ENCODE measurements around the gene ZBTB46. TPM values are rescaled to one million over a fixed set of nuclear protein-coding genes. Genes with fewer than 3 reads are reported as not detected.
A peak's percentile ranks its signal among the peaks of the same experiment; 100 is the strongest.

The ZBTB46 gene
- total RNA-seq, 1 donor from 2014 or later: 0.58 TPM

DNA sequence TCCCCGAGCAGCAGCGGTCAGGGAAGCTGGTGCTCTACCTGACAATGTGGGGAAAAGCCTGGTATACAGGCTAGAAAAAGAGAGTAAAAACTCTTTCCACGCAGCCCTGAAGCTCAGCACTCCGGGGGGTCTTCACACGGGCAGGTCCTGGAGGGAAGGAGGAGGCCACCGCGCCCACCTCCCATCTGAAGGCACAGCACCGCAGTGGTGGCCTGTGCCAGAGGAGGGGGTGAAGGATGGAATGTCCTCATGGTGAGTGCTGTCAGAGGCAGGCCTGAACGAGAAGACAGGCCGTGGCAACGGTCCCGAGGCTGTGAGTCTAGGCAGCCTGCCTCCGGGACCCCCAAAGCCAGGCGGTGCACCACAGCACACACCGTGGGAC is 85.6 kb downstream of the ZBTB46 start:
- TF ChIP-seq, protein P1, sequence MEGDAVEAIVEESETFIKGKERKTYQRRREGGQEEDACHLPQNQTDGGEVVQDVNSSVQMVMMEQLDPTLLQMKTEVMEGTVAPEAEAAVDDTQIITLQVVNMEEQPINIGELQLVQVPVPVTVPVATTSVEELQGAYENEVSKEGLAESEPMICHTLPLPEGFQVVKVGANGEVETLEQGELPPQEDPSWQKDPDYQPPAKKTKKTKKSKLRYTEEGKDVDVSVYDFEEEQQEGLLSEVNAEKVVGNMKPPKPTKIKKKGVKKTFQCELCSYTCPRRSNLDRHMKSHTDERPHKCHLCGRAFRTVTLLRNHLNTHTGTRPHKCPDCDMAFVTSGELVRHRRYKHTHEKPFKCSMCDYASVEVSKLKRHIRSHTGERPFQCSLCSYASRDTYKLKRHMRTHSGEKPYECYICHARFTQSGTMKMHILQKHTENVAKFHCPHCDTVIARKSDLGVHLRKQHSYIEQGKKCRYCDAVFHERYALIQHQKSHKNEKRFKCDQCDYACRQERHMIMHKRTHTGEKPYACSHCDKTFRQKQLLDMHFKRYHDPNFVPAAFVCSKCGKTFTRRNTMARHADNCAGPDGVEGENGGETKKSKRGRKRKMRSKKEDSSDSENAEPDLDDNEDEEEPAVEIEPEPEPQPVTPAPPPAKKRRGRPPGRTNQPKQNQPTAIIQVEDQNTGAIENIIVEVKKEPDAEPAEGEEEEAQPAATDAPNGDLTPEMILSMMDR (conservative IDR thresholded peaks at IDR 0.05; ENCODE audit: low read depth, low read length): no peak
- DNase-seq (ENCODE audit: low read depth): no peak

DNA sequence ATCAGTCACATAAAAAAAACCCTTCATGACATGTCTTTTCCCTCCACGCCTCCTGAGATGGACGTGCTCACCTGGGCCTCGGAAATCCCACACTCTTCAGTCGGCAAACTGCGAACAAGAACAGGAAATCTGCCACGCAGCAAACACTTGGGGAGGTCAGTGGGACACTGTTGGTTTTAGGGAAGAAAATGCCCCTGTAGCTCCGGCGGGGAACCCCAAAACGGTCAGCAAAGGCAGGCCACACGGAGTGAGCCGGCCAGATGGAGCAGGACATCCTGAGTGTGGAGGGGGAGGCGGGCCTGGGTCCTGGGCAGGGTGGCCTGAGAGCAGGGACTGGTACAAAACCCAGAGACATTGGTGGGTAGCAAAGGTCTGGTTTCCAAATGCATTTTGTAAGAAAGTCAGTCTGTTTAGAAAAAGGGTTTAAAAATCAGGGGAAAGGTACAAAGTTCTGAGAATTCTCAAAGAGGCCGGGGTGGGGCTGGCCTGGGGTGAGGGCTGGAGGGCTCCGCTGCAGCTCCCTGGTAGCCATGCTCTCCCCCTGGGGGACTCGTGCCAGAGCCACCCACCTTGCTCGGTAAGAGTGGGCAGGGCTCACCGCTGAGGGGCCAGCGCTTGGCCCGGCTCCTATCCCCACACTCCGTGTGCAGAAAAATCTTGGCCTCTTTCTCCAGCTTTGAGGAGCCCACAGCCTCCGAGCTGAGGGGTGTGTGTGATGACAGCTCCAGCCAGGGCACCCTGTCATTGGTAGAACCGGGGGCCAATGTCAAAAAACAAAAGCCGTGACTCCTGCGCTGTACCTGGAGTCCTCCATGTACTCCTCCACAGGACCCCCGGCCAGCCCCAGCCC is 86.3 kb downstream of the ZBTB46 start:
- TF ChIP-seq, protein P1 (conservative IDR thresholded peaks at IDR 0.05; ENCODE audit: low read depth, low read length): no peak
- H3K4me3 ChIP-seq (ENCODE audit: low read depth, low read length): no peak overlapping the region
- DNase-seq (ENCODE audit: low read depth): no peak

More for the DNA sequence above, 85.6 kb downstream of the ZBTB46 start:
- H3K4me3 ChIP-seq (ENCODE audit: low read depth, low read length): no peak overlapping the region

DNA sequence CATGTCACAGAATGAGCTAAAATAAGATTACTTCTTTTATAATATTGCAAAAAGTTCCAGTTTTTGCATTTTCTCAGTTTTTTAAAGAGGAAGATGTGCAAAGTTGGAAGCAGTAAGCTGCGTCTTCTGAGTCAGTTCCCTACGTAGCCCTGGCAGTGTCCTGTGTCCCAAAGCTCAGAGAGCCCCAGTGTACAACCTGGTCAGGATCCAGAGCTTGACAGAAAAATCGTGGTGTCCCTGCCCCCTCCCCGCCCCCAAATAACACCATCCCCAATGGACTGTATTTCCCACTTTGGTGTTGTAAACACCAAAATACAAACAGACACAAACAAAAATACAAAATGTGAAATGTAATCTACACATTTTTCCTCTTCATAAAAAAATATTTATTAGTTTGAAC is 86.9 kb downstream of the ZBTB46 start:
- TF ChIP-seq, protein P1 (conservative IDR thresholded peaks at IDR 0.05; ENCODE audit: low read depth, low read length): no peak
- no peak for DNase-seq (ENCODE audit: low read depth)

DNA sequence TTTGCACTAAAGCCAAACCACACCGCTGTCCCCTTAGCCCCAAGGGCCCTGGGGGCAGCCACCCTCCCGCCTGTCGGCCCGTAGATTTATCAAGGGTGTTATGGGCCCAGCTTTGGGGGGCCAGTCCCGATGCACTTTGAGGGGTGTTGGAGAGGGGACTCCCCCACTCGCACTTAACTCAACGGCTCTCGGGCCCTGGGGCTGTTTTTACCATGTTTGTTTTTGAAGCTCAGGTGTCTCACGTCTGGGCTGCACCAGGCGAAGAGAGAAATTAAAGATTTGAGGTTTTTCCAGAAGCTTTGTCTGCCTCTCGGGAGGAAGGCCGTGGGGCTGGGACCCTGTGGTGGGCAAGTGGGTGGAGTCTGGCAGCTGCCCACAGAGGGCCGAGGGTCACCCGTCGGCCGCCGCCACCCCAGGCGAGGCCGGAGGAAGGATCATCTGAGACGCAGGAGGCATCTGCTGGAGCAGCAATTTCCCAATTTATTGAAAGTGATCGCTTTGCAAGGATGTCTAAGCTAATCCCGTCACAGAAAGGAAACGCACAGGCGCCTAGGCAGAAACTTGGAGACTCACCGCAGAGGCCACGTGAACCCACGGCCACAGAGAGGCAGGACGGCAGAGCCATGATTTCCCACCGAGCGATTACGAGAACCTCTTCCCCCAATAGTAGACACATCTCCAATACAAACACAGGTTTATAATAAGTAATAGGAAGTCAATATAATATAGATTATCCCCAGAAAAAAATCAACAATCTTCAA is 87.7 kb downstream of the ZBTB46 start:
- H3K4me3 ChIP-seq (ENCODE audit: low read depth, low read length): no peak overlapping the region
- TF ChIP-seq, protein P1 (conservative IDR thresholded peaks at IDR 0.05; ENCODE audit: low read depth, low read length): no peak
- DNase-seq (ENCODE audit: low read depth): no peak

More for the DNA sequence above, 86.9 kb downstream of the ZBTB46 start:
- H3K4me3 ChIP-seq (ENCODE audit: low read depth, low read length): no peak overlapping the region

DNA sequence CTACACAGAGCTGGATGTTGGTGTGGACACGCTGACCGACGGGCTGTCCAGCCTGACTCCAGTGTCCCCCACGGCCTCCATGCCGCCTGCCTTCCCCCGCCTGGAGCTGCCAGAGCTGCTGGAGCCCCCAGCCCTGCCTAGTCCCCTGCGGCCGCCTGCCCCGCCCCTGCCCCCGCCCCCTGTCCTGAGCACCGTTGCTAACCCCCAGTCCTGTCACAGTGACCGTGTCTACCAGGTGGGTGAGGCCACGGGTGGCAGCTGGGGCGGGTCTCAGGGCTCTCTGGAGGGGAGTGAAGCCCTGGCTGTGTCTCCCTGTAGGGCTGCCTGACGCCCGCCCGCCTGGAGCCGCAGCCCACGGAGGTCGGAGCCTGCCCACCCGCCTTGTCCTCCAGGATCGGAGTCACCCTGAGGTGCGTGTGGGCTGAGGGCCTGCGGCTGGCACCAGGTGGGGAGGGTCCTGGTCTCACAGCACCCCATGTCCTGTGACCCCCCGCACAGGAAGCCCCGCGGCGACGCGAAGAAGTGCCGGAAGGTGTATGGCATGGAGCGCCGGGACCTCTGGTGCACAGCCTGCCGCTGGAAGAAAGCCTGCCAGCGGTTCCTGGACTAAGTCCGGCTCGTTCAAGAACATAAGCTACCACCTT is 88.6 kb downstream of the ZBTB46 start:
- no peak for DNase-seq (ENCODE audit: low read depth)
- TF ChIP-seq, protein P1 (conservative IDR thresholded peaks at IDR 0.05; ENCODE audit: low read depth, low read length): no peak
- no peak overlapping the region for H3K4me3 ChIP-seq (ENCODE audit: low read depth, low read length)

DNA sequence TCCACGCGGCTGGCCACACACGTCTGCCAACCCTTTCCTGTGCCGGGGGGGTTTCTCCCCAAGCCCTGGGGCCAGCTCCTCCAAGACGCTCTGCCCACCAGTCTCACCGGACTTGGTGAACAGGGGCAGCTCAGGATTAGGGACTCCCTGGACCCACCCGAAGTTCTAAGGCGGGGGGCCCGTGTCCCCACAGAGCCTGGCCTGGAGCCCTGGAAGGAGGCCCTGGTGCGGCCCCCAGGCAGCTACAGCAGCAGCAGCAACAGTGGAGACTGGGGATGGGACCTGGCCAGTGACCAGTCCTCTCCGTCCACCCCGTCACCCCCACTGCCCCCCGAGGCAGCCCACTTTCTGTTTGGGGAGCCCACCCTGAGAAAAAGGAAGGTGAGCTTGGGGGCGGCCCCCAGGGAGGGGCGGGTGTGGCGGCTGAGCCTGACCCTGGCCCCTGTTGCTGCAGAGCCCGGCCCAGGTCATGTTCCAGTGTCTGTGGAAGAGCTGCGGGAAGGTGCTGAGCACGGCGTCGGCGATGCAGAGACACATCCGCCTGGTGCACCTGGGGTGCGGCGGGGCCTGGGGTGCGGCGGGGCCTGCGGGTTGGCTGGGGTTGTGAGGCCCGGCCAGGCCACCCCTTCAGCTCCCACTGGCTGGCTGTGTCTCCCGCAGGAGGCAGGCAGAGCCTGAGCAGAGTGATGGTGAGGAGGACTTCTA is 89.2 kb downstream of the ZBTB46 start:
- peak overlapping the region; percentile 68 for H3K4me3 ChIP-seq (ENCODE audit: low read depth, low read length)
- TF ChIP-seq, protein P1 (conservative IDR thresholded peaks at IDR 0.05; ENCODE audit: low read depth, low read length): no peak
- DNase-seq (ENCODE audit: low read depth): no peak

Data from epithelial cell of proximal tubule (primary cell).